Measurements from ENCODE around the gene PSMD1.

Gene PSMD1

DNA sequence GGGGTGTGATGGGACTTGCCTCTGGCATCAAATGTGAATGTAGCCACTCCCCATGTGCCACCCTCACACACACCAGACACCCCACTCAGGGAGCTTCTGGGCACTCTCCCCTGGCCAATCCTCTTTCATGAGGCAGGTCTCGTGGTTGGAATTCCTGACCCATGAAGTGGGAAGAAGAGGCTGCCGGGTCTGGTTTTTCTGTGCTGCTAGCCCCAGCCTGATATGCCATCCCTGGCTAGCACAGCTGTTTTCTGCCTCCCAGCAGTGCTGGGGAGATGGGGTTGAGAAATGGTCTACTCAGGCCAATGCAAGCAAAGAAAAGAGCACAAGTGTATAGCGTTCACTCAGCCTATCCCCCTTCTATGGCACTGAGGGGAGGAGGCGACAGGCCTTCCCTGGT is 20.5 kb upstream of the PSMD1 start:
- DNase-seq (ENCODE audit: low spot score) = no peak

DNA sequence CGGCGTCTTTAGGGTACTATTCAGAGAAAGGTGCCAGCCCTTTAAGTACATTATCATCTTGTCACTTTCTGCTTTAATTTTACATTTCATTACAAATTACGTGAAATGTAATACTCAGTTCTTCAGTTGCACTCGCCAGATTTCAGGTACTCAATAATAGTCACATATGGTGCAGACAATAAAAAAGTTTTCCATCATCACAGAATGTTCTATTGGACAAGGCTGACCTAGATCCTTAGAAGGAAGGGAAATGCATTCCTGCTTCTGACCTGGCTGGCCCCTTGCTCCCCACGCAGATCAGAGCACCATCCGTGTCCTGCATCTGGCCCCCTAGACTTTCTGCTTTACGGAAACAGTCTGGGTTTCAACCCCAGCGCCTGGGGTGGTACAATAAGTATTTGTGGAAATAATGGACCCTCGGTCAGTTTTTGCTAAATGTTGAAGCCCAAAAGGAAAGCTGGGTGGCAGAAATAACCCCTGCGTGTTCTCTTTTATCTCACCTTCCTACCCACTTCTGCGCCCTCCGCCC is 20.0 kb upstream of the PSMD1 start:
- DNase-seq (ENCODE audit: low spot score) = no peak

DNA sequence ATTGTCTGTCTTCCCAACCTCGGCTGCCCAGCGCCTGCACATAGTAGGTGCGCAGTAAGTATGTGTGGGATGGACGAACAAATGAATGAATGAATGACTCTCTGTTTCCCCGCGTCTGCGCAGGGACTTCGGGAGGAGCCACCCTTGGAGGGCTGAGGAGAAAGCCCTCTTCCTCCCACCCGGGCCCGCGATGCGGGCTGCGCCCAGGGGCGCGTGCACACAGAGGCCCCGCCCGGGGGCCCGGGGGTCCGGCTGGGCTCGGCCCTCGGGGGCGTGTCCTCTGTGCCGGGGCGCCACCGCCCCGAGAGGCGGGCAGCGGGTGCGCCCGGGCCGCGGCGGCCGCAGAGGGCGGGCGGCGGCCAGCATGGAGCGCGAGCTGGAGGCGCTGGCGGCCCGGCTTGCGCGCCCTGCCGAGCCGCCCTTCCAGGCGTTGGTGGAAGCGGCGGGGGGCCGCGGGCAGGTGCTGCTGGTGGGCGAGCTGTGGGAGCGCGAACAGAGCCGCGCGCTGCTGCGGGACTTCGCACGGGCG is 19.4 kb upstream of the PSMD1 start, which contains the start of gene C2orf72:
Gene C2orf72 (plus strand): TSS at position 322 of the 529 bp plus-strand sequence. CDS start 43 bp downstream, at position 365.
- no peak for DNase-seq (ENCODE audit: low spot score)

- DNase-seq (ENCODE audit: low spot score) = no peak
Observed at GRCh38 chr2:231037731-231038482, 18.8 kb upstream of the PSMD1 start.

- DNase-seq (ENCODE audit: low spot score) = no peak
Observed at GRCh38 chr2:231038483-231039293, 18.0 kb upstream of the PSMD1 start.

DNA sequence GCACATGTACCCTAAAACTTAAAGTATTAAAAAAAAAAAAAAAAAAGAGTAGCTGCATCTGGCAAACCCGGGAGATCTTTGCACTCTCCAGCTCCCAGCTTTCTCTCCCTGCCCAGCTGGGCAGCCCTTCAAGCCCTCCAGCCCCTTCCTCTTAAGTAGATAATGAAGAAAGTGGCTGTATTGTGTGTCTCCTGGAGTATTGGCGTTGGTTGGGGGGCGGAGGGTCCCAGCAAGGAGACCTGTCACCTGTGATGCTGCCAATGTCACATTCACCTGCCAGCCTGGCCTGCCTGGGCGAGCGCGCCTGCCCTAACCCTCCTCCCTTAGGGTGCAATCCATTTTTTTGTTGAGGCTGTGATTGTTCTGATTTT is 17.4 kb upstream of the PSMD1 start:
- DNase-seq (ENCODE audit: low spot score) = no peak

DNA sequence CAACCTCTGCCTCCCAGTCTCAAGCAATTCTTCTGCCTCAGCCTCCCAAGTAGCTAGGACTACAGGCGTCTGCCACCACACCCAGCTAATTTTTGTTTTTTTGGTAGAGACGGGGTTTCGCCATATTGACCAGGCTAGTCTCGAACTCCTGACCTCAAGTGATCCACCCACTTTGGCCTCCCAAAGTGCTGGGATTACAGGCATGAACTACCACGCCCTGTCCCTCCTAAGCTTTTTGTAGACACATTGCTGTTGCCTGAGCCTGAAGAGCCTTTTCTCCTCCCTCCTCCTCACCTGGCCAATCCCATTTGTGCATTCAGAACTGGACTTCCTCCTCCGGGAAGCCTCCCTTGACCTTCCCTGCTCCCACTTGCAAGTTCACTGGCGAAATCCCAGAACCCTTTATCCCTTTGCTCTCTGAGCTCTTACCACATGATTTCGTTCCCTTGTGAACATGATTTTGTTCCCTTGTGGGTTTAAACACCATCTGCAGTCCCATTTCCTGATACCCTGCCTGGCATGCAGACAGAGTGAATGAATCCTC is 16.8 kb upstream of the PSMD1 start:
- DNase-seq (ENCODE audit: low spot score) = no peak

DNA sequence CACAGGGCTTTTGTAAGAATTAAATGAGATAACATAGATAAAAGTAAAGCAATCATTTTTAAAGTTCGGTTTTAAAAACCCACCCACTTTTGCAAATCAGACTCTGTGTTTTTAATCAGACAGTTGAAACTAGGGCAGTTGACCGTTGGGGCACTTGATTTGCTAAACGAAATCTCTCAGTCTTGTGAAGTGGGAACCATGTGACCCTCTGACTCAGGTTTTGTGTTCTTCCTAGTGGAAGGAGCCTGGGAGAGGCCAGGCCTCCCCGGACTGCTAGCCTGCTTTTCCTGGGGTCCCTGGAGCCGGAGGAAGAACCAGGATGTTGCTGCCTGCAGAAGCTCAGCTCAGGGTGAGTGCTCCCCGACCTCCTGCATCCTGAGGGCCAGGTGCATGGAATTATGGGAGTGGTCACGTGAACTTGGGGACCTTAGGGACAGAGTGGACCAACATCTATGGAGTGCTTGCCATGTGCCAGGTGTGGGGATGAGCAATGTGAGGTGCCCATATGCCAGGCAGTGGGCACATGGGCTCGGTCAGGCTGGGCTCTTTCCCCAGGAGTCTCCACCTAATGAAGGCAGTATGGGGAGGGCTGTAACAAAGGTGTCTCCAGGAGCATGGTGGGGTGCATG is 15.5 kb upstream of the PSMD1 start:
- no peak for DNase-seq (ENCODE audit: low spot score)

- DNase-seq (ENCODE audit: low spot score) = no peak
Observed at GRCh38 chr2:231043796-231044195, 12.9 kb upstream of the PSMD1 start.

GRCh38 chr2:231046916-231047273 is 9.8 kb upstream of the PSMD1 start:
- DNase-seq (ENCODE audit: low spot score) = no peak

DNA sequence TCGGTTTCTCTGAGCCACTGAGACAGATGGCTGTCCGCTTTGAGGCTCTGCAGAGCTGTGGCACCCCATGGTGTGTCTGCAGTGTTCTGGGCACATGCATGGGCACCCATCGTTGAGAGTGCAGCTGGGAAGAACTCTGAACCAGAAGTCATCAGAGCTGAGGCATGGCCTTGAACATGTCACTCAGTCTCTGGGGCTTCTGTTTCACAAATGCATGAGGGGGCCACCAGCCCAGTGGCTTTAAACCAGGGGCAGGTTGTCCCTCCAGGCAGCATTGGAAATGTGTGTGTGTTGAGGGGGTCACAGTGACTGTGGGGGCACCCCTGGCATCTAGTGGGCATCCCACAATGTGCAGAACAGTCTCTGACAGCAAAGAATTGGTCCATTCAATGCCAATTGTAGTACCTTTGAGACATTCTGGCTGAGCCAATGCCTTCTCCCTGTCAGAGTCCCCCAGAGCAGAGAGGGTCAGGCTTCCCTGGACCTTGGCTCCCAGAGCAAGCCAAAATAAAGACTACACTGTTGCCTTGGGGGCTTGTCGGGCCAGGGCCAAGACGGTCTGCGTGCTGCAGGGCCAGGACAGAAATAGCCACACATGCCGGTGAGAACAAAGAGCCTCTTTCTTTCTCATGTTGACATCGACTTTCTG is 9.3 kb upstream of the PSMD1 start:
- DNase-seq (ENCODE audit: low spot score) = no peak

DNA sequence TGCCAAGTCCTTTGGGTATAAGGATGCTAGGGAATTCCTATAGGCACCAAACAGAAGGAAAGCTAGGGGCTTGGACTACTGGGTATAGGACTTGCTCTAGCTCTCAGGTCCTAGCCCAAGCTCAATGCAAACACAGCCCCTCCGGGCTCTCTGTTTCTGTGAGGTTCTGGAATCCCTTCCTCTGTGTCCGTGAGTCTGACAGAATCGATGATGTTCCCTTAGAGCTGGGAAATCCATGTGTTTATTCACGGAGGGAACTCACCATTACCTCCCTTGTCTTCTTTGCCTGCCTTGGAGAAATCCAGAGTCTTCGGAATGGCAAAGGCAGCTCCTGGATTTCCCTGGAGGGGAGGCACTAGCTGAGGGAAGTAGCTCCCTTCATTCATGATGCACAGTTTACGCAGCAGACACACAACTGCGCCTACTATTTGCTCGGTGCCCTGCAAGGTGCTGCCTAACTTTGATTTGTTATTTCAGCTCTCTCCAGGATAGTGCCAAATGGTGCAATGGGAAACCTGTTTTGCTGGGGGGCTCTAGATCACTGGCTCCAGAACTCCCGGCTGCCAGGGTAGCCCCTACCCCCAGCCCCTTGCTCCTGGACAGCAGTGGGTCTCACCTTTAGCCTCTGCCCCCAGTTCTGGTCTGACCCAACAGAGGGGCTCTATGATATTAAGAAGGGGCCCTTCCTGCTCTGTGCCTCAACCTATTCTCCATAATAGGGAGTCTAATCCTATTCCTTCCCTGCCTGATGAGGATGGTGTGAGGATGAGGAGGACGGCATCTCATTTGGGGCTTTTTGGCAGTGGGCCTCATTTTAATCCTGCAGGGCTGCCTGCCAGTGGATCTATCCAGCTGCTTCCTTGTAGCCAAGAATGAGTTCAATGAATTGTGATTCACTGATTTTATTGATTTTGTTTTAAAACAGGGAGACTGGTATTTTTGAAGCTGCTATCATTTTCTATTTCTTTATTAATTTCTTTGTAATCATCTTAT is 8.4 kb upstream of the PSMD1 start:
- DNase-seq (ENCODE audit: low spot score) = no peak

GRCh38 chr2:231049286-231050017 is 7.2 kb upstream of the PSMD1 start:
- DNase-seq (ENCODE audit: low spot score) = no peak

GRCh38 chr2:231050018-231050901 is 6.4 kb upstream of the PSMD1 start:
- no peak for DNase-seq (ENCODE audit: low spot score)

GRCh38 chr2:231051116-231051515 is 5.6 kb upstream of the PSMD1 start:
- no peak for DNase-seq (ENCODE audit: low spot score)

DNA sequence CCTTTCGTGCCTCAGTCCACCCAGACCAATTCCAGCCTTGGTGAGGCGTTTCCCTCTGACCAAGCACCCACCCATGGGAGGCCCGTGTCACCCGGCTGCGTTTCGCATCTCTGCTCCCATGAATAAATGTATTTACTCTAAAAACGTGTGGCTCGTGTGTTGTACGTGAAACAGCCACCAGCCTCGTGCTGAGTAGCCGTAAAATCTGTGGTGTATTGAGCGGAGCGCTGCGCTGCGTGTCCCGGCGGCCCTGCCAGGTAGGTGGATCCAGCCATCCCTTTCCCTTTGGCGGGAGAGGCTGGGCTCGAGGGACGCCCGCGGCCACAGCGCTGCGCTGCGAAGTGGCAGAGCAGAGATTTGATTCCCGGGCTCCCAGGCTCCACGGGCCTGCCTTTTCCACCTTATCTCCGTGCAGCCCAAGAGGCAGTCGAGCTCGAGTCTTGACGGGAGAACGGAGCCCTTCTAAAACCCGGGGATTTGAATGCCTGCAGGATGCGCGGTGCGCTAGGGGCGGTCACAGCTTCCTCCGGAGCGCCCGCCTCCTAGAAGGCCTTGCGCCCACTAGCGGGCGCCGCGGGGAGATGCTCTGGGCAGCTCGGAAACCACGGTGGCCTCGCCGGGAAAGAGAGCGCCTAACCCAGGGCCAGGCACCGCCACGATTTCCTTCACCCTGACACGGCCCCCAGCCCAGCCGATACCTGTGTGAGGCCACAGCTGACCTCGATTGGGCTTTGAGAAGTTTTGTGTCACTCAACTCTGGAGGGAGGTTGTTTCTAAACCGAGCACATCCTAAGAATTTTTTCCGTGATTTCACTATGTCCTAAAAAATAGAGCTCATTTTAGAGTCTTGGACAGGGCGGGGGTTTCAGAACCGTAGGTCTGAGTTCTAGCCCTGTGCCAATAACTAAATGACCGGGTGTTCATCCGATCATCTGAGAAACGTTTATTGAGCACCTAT is 3.9 kb upstream of the PSMD1 start:
- DNase-seq (ENCODE audit: low spot score) = peak; percentile 85

DNA sequence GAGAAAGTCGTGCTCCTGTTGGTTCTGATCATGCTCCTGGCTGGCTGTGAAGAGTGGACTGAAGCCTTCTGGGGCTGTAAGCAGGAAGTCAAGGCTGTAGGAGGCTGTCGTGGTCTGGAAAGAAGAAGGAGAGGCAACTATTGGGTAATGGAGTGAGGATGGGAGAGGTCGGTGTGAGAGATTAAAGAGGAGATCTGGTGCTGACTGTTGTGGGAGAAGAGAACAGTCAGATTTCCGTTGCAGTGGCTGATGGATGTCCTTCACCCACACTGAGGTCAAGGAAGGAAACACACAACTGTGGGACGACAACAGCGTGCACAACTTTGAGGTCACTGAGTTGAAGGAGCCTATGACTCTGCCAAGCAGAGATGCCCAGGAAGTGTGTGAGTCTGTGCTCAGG is 2.8 kb upstream of the PSMD1 start:
- DNase-seq (ENCODE audit: low spot score) = no peak

- DNase-seq (ENCODE audit: low spot score) = no peak
Observed at GRCh38 chr2:231057590-231057989, 923 bp downstream of the PSMD1 start.
